Fibroblast of the conjunctiva (primary cell): ENCODE measurements around the gene RAB18.
"Not testable (repeated sequence)": the region's sequence is repeated elsewhere in the genome, so short reads cannot be mapped to it uniquely, and the experiment has no call there.

Experiments
- DNase-seq: peaks from one replicate; pipeline ENCODE4 v3.0.0-alpha.2; 2010; ENCODE audit warnings: low read depth

RAB18 gene

DNA sequence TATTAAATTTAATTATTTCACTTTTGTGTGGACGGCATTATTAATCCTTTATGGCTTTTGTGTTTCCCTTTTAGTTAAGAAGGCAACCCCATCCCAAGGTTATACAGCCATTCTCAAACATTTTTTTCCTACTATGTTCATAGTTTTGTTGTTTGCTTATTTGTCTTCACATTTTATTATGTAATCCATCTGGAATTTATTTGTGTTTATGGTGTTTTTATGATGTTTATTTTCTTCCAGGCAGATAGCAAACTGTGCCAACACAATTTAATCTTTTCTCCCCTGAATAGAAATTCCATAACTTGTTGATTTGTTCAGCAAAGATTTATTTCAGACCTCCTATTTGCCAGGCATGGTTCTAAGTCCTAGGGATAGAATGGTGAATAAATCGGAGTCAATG lies 42.9 kb downstream of the RAB18 start:
- no peak for DNase-seq

DNA sequence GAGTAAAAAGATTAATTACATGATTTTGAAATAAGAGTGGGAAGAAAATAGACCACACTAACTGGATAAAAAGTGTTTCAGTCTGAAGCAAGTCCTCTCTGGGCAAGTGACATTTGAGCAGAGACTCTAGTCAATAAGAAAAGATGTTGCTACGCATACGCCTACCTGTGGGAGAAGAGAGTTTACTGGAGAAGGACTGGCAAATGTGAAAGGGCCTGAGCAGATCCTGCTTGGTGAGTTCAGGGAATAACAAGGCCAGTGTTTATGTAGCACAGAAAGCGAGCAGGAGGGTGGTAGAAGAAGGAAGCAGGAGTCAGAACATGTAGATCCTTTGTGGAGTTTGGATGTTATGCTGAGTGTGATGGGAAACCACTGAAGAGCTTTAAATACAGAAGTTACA lies 43.4 kb downstream of the RAB18 start:
- DNase-seq, result no peak

DNA sequence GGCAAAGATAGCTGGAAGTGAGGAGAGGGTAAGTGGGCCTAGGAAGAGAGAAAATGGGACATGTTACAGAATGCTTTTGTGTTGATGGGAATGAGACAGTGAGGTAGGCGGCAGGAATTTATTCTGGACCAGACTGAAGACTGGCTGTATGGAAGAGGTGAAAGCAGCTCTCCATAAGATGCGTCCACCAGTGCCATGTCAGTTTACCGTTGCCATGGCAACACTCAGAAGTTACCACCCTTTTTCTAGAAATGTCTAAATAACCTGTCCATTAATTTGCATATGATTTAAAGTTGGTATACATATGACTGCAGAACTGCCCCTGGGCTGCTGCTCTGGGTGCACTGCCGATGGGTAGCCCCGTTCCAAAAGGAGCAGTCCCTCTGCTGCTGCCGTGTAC lies 46.7 kb downstream of the RAB18 start:
- no peak for DNase-seq

DNA sequence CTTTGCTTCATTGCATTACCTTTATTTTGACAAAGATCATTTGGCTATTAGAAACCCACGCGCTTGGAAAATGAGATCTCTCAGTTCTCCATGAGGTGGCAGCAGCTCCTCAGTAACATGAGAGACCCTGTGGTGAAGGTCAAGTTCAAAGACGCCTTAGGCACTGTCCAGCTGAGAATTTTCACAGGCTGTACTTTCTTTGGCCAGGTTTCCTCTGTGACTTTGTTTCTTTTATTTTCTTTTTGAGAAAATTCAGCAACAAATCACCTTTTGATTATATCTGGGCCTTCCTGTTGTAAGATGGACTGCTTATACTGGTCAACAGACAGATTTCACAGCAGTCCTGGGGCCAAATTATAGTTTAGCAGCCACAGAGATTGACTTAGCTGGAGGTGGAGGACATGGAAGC lies 54.5 kb downstream of the RAB18 start:
- peak; percentile 56 for DNase-seq

DNA sequence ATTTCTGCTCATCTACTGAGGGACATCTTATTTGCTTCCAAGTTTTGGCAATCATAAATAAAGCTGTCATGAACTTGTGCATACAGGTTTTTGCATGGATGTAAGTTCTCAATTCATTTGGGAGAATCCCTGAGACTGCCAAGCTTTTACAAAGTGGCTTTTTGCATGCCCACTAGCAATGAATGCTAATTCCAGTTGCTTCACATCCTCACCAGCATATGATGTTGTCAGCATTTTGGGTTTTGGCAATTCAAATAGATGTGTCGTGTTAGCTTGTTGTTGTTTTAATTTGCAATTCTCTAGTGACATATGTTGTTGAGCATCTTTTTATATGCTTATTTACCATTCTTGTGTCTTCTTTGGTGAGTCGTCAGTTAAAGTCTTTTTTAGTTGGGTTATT lies 57.2 kb downstream of the RAB18 start:
- no peak for DNase-seq

DNA sequence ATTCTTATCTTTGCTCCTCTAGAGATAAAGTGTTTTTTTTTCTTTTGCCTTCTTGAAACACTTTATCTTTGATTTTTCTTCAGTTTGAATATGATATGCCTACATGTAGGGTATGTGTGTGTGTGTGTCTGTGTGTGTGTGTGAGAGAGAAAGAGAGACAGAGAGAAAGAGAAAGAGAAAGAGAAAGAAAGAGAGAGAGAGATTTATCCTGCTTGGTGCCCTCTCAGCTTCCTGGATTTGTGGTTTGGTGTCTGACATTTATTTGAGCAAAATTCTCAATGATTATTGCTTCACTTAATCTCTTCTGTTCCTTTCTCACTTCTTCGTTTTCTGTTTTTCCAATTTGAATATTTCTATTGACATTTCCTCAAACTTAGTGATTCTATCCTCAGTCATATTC lies 60.3 kb downstream of the RAB18 start:
- no peak for DNase-seq

DNA sequence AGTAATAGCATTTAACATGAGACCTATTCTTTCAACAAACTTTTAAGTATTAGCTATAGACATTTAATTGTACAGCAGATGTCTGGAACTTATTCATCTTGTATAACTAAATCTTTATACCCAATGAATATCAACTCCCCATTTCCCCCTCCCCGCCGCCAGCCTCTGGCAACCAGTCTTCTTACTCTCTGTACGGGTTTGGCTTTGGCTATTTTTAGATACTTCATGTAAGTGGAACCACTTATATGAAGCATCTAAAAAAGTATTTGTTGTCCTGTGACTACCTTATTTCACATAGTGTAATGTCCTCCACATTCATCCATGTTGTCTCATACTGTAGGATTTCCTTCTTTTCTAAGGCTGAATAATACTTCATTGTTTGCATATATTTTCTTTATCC lies 60.8 kb downstream of the RAB18 start:
- no peak for DNase-seq

DNA sequence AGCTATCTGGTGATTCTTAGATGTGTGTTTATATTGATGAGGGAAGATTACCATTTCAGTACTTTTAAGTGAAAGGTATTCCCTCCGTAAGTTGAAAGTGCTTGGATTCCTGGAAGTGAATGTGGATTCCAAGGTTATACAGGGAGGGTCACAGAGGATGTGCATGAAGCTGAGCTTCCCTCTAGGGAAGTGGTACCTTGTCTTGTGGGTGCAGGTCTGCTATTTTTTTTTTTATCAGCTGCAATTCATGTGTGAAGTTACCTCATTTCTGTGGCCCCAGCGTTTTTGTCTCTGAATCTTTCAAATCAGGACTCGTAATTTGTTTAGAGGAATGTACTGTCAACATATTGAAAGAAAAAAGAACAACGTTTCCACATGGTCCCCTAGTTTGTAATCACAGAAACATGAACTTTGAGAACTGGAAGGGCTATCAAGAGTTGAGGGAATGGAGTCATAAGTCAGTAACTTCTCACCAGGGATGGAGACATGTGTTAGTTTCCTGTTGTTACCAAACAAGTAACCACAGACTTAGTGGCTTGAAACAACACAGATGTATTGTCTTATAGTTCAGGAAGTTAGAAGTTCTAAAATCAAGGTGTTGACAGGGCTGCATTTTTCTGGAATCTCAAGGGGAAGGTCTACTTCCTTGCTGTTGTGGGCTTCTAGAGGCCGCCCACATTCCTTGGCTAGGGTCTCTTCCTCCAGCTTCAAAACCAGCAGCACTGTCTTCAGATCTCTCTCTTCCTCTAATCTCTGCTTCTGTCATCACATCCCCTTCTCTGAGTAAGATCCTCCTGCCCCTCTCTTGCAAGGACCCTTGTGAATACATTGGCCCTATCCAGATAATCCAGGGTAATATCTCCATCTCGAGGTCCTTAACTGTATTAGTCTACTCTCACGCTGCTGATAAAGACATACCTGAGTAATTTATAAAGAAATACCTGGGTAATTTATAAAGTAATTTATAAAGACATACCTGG lies 64.4 kb downstream of the RAB18 start:
- no peak for DNase-seq

DNA sequence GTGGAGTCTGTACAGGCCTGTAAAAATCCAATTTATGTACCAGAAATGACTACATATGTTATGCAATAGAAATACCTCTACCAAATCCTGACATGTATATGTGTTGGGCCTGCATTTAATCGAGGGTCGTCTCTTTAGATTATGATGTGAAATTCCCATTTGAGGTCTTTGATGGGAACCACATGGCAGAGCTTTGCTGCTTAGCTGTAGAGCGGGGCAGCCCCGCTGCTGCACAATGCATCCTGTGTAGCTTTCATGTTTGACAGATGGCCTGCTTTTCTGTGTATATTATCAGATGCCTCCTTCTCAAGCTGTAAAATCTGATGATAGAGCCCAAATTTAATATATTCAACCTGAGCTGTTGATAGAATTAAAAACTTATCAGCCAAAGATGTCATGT lies 65.8 kb downstream of the RAB18 start:
- no peak for DNase-seq

DNA sequence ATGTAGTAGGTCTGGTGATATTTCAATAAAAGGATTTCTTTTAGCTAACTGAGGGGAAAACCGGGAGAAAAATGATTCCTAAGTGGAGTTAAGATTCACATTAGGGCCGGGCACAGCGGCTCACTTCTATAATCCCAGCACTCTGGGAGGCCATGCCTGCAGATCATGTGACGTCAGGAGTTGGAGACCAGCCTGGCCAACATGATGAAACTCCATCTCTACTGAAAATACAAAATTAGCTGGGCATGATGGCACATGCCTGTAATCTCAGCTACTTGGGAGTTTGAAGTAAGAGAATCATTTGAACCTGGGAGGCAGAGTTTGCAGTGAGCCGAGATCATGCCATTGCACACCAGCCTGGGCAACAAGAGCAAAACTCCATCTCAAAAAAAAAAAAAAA lies 72.9 kb downstream of the RAB18 start:
- not testable (repeated sequence) for DNase-seq

DNA sequence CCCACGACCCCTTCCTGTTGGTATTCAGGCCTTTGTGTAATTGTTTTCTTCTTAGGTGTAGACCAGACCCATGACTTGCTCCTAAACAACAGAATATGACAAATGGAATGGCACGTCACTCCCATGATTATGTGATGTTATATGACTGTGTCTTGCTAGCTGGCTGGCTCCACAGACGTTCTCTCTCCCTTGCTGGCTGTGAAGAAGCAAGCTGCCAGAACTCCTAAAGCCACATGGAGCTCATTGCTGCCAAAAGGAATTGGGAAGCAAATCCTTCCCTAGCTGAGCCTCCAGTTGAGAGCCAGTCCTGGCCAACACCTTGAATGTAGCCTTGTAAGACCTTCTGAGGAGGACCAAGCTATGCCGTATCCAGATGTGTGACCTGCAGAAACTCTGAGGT lies 74.2 kb downstream of the RAB18 start:
- no peak for DNase-seq

DNA sequence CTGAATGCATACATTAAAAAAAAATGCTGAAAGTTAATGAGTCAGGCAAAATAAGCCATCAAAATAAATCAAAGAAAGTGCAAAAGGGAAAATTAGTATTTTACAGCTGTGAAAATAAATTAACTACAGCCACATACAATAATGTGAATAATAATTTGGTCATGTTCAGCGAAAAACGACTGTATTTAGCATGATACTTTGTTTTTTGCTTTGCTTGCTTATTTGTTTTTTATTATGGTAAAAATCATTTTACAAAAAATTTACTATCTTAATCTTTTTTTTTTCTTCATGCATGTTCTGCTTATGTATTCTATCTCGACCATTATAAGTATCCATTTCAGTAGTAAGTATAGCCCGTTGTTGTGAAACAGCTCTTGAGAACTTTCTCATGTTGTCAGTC lies 77.1 kb downstream of the RAB18 start:
- DNase-seq, result no peak

DNA sequence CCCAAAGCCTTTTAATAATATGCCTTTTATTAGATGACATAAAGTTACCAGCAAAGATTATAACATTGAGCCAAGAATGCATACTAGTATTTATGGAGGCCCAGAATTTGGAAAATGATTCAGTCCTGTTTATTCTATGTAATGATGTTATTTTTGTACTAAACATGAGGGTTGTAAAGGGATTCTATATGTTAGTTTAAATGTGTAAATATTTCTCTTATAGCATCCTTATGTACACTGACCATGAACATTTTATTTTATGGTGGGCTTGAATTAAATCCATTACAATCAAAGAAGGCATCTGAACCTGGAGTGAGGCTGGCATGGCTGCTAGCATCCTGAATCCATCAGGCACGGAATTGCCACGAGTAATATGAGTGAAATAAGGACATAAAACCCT lies 80.2 kb downstream of the RAB18 start:
- DNase-seq, result no peak
